HG03520 (cell line): ENCODE results near the gene CHI3L2.
A peak's percentile ranks its signal among the peaks of the same experiment; 100 is the strongest.

Source experiments
- ATAC-seq: cut with Tn5 transposase; IDR thresholded peaks from one replicate; pipeline ENCODE4 v1.9.1; 2021; ENCODE audit warnings: mild to moderate bottlenecking, moderate library complexity; ENCODE audit not compliant: unreplicated experiment

Gene CHI3L2

DNA sequence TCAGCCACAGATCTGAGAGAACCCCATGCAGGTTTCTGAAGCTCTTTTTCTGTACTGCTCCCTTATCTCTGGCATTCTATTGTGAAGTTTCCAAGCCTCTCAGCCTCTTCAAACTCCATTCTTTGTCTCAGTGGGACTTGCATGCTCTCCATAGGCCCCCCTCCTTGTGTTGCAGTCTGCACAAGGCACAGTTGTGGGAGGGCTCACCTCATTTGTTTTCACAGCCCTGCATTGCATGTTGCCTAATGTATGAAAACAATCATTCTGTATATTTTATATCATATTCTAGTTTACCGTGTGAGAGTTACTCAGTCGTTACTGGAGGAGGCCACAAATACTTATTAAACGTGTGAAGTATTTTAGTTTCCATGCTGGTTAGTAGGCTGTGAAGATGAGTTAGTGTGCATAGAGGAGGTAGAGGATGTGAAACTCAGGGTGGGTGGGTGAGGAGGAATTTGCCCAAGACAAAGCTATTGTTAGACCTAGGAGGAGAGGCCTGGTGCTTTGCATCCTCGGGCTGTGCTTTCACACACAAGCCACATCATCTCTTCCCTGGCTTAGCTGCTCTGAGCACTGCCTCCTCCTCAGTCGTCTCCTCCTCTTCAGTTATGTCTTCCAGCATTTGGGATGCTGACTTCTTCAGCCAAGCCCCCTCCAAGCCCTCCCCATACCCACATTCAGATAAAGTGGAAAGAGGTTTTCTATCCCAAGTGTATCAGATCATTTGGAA lies 7.8 kb upstream of the CHI3L2 start:
- peak; percentile 21 for ATAC-seq

DNA sequence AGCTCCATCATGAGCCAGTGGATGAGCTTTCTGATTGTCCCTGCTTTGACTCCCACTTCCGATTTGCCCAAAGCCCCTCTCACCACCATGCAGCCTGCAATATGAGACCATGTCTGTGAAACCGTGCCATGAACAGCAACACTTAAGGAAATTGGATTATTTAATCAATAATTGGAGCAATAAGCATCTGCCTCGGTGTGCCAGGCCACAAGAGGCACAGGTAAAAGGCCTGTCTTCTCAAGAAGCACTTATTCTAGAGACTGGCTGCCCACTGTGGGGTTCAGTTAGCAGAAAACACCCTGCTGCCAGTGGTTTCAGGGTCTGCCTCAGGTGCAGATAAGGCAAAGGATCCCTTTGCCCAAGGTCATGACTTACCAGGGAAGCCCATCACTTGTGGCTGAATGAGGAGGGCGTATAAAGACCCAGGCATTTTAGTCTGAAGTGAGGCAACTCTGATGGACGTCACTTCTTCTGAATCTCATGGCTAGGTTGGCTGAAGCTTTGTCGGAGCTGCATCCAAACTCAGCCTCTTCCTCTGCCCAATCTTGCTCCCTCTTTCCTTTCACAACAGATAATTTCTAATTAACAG lies 7.1 kb upstream of the CHI3L2 start:
- ATAC-seq: no peak

DNA sequence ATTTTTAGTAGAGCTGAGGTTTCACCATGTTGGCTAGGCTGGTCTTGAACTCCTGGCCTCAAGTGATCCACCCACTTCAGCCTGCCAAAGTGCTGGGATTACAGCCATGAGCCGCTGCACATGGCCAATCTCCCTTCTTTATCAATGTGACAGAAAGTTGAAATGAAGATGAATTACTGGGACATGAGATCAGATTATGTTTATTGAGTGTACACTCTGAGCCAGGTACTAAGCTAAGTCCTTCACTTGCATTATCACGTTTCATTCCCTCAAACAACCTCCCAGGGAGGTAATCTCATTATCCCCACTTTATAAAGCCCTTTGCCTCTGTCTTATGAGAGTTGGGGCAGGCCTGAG lies 6.3 kb upstream of the CHI3L2 start:
- ATAC-seq: no peak

DNA sequence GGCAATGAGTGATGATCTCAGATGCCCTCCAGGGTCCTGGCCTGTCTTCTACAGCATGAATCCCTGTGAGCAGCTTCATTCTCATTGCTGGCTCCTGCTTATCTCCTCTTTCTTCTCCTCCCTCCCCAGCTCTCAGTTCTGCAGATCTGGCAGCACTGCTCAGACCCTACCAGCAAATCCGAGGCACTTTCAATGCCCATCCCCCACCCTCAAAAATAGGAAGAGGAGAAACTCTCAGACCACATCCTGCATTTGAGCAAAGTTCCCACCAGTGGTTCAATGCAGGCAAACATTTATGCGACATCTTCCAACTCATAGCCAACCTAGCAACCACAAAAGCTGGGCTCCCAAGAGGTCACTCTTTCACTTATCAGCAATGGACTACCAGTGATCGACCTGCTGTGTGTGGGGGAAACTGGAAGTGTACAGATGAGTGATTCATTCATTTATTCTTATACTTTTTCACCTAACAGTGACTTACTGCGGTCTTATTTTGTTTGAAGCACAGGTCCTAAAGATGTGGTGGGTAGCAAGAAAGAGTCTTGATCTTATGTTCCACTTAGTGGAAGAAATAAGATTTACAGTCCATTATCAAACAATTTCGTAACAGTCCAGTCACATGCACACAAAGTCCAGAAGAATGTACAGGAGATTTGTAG lies 5.8 kb upstream of the CHI3L2 start:
- ATAC-seq: peak; percentile 57

DNA sequence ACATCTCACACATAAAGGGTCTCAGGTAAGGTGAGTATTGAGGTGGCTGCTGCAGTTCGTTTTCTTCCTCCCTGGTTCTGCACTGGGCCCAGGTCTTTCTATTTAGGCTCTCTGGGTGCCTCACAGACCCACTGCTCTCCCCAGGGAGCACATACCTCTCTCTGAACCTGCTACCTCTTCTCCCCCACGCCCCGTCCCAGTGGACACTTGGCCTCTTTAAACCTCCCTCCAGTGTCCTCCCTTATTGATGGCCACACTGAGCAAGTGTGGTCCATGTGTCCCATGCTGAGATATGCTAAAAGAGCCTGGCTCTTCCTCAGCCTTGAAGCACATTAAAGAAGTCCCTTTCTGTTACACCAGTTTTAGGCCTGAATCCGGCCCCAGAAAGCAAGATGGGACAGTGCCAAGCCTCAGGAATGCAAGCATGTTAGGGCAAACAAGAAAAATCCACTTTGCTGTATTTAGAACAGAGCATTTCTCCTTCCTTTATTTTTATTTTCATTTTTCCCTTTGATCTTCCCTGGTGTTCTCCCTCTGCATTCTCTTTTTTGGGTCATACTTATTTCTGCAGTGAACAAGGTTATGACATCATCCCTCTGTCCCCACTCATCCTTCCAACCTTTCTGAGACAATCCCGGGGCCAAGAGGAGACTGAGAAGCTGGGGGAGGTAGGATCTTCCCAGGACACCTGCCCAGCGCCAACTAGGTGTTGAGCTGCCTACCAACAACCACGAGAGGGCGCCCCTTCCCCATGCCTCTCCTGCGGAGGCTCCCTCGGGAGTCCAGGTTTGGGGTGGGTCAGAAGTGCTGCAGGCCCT lies 5.0 kb upstream of the CHI3L2 start:
- ATAC-seq: peak; percentile 1

DNA sequence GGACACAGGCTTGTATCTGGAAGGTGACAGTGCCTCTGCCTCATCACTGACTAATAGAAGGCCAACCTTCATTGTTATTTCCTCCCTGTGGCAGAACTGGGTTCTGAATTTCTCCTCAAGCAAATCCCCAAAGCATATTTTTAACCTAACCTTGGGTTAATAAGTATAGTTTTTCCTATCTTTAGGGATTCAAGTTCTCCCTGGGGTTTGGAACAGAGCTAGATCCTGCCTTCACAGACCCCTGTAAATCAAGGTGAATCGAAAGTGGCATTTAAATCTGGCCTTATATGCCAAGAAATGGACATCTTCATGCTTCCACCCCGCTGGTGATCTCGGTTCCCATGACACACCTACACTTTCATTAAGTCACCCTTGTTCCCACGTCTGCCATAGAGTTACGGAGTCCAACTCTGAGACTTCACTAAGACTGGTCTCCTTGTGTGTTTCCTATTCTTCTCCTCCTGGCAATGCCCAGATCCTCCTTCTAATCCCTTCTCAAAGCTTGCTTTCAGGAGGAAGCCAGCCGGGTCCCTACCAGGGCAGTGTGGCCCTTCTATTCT lies 4.3 kb upstream of the CHI3L2 start:
- ATAC-seq: no peak

DNA sequence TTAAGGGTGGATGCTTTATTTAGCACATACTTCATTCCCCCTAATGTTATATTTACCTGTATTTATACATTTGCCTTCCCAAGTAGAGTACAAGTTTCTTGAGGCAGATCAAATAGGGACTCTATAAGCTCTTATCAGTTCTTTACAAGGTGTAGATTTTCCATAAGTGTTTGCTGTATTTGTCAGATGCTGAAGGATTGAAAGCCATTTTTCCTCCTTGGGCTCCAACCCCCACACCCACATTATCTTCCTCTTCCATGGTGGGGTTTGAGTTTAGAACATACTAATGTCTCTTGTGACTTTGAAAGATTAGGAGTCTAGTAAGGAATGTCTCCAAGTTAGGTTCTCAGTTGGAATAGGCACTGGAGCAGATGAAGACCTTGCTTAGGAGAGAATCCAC lies 2.4 kb upstream of the CHI3L2 start:
- ATAC-seq: no peak

DNA sequence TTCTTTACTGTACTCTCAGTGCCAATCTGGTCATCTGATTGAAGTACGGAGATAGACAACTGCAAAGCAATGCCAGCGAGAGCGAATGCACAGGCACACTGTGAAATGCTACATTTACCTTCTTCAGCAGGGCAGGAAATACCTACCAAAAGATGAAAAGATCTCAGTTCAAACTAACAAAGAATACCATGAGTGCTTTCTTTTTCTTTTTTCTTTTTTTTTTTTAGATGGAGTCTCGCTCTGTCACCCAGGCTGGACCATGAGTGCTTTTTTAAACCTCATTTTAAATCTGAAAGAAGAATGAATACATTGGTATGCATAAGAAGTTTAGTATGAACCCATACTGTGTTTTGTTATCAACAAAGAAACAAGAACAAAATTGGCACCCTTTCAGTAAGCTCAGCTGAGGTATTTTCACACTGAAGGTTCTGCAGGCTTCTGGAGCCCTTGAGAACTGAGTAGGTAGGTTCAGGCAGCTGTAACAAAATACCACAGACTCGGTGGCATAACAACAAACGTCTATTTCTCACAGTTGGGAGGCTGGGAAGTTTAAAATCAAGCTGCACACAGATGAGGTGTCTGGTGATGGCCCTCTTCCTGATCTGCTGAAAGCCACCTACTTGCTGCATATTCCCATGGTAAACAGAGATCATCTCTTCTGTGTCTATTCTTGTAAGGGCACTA lies 1.7 kb upstream of the CHI3L2 start:
- ATAC-seq: no peak

DNA sequence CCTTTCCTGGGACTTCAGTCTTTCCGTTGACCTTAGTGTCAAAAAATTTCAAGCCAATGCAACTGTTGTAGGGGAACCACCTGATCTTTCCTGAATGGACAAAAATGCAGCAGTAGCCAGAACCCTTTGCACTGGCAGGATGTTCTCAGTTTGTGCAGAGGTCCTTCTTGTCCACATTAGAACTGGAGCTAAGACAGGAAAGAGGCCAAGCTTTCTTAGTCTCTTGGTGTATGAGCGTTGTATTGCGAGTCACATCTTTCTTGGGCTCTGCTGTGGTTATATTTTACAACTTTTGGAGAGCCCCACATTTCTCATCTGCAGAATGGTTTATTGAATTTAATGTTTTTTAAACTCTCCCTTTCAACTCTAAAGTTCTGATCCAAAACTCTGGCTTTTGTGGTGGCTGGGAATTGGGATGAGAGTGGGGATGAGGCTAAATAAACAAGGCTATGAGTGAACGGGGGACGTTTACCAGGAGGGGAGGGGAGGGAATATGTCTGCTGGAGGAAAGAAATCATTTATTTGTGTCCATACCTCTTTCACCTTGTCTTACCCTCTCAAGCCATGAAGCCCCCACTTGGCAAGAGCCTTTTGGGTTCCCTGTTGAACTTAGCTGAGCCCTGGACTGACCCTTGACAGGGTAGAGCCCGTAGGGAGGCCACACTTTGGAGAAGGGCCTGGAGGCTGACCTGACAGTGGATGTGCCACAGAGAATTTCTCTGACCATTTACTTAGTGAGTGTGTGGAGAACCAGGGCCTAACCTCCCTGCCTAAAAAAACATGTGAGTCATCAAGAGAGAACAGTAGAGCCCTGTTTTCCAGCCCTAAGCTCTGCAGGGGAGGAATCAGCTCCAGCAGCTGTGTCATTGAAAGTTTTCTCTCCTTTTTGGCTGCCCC lies 586 bp downstream of the CHI3L2 start:
- ATAC-seq: no peak

DNA sequence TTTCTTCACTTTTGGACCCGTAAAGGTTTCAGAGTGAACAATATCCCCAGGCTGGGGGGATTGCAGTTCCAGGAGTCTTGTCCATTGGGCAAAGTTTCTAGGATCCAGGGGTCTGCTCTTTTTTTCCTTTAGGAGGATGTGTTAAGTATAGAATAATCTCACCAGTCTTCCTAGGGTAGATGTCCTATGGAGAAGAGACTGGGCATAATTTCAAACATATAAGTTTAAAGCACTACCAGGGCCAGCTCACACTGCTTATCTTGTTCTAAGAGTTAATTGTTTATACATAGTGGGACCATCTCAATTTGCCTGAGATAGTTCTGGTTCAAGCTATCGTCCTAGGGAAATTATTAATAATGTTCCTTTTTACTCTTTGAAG lies 1.2 kb downstream of the CHI3L2 start:
- ATAC-seq: no peak

DNA sequence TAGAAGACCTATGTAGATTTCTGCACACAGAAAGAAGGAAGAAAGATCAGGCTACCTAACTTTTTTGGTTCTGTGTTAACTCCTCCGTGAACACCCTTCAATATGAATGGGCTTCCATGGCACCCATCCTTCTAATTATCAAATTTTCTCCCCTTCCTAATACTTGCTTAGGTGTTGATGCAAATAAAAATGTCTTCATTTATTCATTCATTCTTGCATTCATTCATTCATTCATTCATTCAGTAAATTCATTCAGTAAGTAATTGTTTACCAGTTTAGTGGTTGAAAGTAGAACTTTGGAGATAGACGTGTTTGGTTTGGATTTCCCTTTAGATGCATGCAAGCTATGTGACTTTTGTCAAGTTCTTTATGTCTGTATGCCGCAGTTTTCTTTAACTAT lies 4.6 kb downstream of the CHI3L2 start:
- ATAC-seq: no peak

DNA sequence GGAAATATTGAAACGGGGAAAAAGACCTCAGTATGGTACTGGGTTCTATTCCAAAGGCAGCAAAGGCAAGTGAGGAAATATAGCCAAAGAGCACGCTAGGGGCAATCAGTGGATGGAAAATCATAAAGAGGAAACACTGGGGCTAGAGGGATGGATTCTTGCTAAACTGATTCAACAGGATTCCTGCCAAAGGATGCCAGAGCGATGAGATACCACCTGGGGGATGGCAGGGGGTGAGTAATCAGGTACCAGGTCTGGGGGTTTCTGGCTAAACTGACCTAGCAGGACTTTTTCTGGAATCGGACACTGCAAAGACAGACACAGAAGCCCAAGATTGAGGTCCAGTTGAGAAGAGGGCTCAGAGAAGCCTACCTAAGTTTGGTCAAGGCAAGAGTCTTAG lies 6.7 kb downstream of the CHI3L2 start:
- ATAC-seq: no peak

DNA sequence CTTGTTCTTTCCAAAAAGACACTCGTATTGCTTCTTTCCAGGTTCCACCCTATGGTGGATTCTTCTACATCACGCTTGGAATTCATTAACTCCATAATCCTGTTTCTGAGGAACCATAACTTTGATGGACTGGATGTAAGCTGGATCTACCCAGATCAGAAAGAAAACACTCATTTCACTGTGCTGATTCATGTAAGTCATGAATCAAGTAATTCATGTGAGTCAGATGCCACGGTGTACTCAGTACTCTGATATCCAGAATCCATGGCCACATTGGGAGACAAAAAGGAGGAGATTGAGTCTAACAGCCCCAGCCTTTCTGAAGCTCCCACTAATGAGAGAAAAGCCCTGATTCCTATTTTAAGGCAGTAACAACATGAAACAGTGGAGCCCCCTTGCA lies 7.4 kb downstream of the CHI3L2 start:
- ATAC-seq: no peak

DNA sequence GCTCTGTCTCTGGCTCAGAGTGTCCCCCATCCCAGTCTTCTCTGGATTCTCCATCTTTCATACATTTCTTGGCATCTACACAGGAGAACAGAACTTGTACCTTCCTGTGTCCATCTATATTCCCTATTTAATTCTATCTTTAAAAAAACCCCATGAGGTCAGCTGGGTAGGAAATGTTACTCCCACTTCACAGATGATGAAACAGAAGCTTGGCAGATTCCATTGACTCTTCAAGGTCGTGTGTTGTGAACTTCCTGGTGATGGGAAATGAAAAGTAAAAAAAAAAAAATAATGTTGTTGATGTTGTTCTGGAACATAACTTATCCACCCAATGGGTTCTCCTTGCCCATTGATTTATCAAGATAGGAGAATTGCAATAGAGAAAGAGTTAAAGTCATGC lies 8.9 kb downstream of the CHI3L2 start:
- no peak for ATAC-seq

DNA sequence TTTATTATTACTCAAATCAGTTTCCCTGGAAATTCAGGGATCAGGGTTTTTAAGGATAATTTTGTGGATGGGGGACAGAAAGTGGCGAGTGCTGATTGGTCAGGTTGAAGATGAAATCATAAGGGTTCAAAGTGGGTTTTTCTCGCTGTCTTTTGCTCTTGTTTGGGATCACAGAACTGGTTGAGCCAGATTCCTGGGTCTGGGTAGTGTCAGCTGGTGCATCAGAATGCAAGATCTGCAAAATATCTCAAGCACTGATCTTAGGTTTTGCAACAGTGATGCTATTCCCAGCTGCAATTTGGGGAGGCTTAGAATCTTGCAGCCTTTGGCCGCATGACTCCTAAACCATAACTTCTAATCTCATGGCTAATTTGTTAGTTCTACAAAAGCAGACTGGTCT lies 9.3 kb downstream of the CHI3L2 start:
- no peak for ATAC-seq

DNA sequence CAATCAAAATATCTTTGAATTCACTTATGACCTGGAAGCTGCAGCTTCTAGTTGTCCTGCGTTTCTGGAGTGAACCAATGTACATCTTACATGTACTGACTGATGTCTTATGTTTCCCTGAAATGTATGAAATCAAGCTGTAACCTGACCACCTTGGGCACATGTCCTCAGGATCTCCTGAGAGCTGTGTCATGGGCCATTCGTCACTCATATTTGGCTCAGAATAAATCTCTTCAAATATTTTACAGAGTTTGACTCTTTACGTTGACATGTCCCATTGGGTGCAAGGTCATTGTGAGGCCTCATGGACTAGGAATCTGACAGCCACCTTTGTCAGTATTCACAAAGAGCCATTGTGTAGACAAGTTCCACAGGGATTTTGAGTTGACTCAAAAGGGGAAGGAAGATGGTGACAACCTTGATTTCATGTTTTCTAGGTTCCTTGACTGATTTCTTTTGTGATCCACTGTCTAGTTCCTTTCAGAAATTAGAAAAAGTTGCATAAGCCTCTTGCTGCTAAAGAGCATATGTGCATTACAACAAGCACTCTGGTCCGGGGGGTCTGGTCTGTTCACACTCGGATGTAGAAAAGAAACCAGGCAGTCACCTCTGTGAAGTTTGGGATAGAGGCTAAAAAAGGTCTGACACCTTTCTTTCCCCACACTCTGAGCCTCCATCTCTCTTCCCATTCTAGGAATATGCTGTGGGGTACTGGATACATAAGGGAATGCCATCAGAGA lies 10.7 kb downstream of the CHI3L2 start:
- no peak for ATAC-seq

DNA sequence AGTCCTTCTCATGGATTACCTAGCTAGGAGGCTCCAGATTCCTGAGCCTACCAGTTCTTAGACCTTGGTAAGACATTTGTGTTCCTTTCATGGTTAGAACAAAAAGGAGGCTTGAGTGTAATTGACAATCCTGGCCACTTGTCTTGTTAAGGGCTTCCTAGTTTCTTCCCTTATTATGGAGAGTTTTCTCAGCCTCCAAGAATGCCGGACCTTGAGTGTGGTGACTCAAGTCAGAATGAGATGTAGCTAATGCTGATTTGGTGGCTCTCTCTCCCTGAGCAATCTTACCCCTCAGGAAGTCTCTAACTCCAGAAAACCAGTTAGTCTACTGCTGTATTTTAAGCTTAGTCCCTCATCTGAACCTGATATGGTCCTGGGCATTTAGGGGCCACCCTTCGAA lies 14.3 kb downstream of the CHI3L2 start:
- ATAC-seq: no peak

DNA sequence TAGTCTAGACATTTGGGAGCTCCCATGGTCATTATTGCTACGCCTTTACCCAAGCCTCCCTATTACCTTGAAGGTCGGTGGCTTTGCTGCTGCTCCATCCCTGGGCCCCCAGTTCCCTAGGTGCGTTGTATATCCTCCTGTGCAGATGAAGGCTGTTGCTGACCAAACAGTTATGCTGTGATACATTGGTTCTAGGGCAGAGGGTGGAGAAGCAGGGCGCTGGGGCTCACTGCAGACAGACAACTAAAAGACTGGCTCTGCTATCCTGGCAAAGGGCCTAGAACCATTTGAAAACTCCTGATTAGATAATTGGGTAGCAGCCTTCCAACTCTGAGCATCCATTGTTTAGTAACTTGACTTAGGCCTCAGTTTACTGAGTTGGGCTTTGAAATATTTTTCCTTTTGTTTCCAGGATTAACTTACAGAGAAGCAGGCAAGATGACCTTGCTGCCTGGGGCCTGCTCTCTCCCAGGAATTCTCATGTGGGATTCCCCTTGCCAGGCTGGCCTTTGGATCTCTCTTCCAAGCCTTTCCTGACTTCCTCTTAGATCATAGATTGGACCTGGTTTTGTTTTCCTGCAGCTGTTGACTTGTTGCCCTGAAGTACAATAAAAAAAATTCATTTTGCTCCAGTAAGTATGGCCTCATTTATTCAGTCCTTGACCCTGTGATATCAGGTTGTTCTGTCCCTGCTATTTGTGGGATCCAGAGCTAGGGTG lies 15.5 kb downstream of the CHI3L2 start:
- no peak for ATAC-seq
